ENCODE measurements around the gene WAS. TPM values are rescaled to one million over a fixed set of nuclear protein-coding genes. Genes with fewer than 3 reads are reported as not detected.

The WAS gene

Small RNA genes lying within 50 kb of the gene (small RNA-seq; reads per million reads assigned to genes)
- gene RNU6-1056P: not detected

Data from skeletal muscle satellite cell (primary cell).